SIG-M5 (cell line): ENCODE data around the gene RANBP3.
"Not testable (repeated sequence)": the region's sequence is repeated elsewhere in the genome, so short reads cannot be mapped to it uniquely, and the experiment has no call there.

ENCODE experiments used
- DNase-seq: peaks from one replicate; lab custom pipeline; 2025; lab: John Stamatoyannopoulos, UW

The RANBP3 gene, protein sequence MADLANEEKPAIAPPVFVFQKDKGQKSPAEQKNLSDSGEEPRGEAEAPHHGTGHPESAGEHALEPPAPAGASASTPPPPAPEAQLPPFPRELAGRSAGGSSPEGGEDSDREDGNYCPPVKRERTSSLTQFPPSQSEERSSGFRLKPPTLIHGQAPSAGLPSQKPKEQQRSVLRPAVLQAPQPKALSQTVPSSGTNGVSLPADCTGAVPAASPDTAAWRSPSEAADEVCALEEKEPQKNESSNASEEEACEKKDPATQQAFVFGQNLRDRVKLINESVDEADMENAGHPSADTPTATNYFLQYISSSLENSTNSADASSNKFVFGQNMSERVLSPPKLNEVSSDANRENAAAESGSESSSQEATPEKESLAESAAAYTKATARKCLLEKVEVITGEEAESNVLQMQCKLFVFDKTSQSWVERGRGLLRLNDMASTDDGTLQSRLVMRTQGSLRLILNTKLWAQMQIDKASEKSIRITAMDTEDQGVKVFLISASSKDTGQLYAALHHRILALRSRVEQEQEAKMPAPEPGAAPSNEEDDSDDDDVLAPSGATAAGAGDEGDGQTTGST

DNA sequence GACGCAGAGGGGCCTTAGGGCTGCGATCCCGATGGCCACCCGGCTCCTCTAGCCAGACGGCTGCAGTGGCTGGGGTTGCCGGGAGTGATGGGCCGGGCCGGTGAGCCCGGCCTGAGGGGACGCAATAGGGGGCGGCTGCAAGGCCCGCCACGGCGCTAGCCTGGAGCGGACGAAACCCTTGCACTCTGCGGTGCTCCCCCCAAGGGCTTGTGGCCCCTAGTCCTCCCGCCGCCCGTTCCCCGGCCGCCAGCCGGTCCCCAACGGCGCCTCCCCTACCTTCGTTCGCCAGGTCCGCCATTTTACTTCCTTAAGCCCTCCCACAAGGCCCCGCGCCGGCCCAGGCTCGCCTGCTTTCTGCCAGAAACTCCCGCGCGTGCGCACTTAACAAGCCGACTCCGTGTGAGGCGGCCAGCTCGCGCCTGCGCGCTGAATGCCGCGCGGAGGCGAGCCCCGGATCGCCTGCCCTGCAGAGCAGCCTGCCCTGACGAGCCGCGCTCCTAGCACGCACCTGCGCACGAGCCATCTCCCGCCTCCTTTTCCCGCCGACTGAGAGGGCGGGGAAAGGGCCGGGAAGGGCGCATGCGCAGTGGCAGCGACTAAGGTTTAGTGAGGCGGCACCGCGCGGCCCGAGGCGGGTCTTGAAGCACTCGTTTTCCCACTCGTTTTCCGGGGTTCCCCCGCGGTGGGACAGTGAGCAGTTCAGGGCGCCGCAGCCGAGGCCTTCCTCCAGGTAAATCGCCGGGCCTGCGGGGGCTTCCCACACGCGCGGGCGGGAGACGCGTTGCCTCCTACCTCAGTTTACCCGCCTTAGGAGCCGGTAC, at the start of gene RANBP3:
Gene RANBP3, minus strand, starts transcription at position 356 of the 821 bp plus-strand sequence. Its CDS starts 58 bp downstream, at position 298.
- DNase-seq = peak; percentile 89

DNA sequence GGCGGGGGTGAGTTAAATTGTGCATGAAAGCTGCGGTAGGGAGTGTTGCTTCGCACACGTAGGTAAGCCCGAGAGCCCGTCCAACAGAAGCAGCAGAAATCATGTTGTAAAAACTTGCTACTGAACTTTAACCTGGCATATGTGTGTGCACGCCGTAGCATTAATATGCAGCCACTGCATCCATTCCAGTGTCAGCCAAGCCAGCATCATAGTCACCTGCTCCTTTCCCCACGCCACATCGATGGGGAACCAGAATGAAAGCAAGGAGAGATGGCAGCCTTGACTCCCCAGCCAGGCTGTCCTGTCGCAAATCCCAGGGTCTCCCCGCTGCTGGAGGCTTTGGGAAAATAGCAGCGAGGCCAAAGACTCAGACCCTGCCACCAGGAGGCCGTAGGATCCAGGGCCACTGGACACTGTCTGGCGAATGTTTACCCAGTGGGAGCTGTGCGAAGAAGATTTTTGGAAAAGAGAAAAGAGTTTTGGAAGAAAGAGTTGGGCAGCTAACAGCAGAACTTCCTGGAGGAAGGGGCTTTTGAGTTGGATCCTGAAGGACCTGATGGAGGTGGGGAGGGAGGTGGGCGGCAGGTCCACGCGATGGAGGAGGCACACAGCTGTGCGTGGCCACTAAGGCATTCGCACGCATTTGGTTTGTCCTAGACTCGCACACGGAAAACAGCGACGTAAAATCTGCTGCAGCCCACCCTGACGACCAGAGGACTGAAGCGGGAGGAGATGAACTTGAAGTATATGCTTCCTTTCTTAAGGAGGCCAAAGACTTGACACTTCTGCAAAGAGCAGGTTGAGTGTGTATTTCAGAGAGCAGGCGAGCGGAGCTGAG, 48.7 kb upstream of the RANBP3 start:
- no peak for DNase-seq

DNA sequence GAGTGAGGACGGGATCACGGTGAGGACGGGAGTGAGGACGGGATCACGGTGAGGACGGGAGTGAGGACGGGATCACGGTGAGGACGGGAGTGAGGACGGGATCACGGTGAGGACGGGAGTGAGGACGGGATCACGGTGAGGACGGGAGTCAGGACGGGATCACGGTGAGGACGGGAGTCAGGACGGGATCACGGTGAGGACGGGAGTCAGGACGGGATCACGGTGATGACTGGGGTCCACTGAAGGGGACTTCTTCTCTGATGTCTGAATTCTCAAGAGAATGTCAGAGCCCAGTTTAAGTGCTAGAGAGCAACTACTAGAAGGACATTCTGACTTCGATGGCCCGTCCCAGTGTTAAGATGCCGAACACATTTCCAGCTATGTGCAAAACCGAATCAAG, 46.8 kb upstream of the RANBP3 start:
- not testable (repeated sequence) for DNase-seq

DNA sequence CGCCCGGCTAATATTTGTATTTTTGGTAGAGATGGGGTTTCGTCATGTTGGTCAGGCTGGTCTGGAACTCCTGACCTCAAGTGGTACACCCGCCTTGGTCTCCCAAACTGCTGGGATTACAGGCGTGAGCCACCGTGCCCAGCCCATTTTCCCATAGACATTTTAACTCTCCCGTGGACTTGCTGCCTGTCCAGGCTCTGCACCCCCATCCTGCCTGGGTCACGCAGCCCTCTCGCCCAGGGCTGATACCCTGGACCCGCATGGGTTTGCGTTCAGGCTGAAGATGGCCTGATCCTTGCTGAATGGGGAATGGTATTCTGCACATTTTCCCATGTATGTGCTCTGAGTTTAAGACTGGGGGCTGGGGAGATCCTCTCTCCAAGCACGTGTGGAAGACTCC, 46.0 kb upstream of the RANBP3 start:
- no peak for DNase-seq

DNA sequence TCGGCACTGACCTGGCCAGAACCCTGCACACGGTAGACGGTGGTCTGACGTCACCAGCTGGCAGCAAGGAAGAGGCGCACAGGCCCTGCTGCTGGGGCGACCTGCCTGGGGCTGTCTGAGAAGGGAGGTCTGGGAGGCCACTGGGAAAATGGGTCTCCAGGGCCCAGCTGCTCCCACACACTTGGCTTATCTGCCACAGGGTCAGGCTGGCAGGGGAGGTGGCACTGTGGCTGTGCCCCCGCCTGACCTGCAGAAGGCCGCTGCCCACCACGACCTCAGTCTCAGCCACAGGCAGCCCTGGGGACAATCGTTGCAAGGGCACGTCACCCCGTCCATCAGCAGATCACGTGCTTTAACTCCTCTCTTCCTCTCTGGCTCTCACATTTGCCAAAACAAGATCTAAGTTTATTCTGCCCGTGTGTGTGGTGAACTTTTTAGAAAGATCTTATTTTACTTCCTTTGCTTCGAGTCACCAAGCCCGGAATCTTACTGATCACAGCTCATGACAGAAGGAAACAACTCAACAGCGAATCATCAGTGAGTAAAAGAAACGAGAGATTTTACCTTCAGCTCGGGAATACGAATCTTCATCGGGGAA, 45.2 kb upstream of the RANBP3 start:
- DNase-seq = no peak

DNA sequence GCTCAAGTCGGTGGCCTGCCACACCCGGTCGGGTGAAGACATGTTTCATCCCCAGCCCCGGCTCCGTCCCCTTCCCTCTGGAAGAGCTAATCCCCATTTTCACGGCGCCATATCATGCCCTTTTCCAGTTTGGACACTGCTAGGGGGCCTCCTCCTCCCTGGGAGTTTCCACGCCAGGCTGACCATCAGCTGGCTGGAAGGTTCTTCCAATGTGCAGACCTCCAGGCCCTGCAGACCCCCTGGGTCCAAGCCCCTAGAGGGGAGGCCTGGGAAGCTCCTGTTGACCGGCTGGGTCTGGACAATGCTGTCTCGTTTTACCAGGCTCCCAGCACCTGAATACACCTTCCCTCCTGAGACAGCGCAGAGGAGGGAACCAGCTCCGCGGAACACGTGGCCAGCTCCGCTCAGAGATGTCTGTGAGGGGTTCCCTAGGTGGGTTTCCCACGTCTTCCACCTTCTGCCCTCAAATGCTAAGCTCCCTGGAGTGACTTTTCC, 44.7 kb upstream of the RANBP3 start:
- DNase-seq = no peak

DNA sequence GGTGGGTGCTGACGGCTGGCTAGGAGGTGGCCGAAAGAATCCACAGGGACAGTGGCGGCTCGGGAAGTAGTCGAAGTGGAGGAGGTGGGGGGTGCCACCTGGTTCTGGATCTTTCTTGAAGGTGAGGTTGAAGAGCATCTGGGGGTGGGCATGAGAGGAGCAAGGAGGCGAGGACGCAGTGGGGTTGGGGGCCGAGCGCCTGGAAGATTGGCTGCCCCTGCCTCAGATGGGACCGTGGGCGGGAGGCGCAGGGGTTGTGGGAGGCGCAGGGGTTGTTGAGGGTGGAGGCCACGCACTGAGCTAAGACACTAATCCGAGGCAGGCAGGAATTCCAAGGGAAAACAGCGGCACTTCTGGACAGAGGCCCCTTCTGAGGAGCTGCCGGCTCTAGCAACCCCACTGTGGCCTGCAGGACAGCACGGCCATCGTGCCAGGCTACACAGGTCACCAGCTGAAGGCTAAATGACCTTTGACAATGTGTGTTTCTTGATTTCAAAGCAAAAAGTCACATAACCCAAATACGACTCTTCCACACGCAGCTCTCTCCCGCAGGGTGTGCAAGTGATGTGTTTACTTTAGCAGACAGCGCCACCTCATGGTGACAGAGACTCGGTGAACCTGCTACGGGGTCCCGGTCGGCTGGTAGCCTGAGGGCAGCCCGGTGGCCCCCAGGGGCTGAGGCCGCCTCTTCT, 44.1 kb upstream of the RANBP3 start:
- DNase-seq = no peak

DNA sequence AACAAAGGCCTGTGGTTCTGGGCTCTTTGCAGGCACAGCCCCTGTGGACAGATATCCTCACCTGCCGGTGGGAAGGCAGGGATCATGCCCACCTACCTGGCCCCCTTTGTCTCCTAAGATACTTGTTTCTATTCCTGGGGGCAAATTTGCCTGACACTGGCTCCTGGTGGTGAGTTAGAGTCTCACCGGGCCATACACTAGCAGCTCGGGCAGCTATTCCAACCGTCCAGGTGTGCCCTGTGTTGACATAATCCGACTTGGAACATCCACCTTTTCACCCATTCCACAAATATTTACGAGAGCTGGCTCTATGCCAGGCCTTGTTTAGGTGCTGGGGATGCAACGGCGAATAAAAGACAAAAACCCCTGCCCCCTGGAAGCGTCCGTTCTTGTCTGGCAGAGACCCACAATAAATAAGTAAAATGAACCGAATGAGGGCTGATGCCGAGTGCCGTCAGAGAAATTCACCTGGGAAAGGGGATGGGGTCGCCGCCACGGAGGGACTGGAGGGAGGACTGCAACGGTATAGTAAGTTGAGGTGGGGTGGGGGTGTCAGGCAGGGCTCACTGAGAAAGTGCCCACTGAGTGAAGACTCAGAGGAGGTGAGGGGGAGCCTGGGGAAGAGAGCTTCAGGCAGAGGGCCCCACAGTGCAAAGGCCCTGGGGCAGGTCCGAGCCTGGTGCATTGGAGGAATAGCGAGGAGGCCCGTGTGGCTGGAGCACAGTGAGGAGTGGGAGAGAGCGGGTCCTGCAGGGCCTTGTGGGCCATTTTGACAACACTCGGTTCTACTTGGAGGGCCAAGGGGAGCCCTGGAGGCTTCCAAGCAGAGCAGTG, 43.2 kb upstream of the RANBP3 start:
- DNase-seq = no peak

DNA sequence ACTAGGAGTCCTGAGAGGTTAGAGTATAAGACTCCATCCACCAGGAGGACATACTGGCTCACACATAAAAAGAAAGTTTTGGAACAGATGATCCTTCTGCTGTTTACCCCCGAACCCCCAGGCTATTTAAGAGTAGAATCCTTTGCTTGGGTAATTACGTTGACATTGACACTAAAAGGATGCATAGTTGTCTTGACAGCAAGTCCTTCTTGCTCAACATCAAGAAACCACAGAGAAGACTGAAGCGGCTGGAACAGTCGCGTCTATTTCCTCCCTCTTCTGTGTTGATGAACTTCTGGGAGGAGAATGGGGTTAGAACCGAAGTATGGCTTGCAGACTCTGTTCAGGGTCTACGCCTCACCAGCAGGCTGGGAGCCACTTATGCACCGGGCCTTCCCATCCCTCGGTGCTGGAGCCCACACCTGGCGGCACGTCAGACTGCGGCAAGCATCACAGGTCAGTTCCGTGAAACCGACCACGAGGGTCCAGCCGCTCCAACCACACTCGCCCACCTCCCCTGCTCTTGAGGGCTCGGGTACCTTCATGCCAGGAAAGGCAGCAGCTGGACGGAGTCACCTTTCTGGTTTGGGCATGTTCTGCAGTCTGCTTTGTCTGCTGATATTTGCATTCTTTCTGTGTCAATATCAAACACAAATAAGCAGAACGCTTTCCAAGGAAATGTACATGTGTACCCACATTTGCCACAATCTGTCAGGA, 42.4 kb upstream of the RANBP3 start:
- DNase-seq = no peak

DNA sequence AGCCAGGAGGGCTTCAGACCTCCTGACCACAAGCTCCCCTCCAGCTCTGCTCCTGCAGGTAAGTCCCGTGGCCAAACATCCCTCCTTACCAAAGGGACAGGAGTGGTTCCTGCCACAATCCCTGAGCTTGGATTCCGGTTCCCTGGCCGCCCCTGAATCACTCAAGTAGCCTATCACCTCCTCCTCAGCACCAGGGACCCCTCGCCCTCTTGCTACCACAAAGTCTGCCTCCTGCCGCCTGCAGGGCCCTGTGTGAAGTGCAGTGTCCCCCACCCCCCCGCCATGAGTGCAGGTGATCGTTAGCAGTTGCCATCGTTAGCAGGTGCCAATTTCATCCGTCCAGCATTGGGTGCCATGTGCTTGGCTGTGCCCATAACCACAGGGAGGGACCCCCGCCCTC, 40.8 kb upstream of the RANBP3 start:
- no peak for DNase-seq

DNA sequence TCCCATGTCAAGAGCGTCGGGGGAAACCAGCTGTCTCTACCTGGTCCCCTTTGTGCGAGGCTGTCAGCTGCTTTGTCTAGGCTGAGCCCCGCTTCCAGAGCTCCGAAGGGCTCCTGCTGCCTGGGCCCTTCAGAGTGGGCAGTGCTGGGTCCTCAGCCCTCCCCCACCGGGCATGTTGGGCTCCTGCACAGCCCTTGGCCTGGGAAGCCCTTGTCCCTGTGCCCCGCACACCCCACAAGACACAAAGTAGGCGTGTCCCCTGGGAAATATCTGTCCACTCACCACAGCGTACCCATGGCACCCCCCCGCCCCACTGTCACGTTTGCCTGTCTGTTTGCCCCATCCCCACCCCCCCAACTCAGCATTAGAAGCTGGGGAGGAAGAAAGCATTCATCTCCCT, 39.6 kb upstream of the RANBP3 start:
- no peak for DNase-seq

DNA sequence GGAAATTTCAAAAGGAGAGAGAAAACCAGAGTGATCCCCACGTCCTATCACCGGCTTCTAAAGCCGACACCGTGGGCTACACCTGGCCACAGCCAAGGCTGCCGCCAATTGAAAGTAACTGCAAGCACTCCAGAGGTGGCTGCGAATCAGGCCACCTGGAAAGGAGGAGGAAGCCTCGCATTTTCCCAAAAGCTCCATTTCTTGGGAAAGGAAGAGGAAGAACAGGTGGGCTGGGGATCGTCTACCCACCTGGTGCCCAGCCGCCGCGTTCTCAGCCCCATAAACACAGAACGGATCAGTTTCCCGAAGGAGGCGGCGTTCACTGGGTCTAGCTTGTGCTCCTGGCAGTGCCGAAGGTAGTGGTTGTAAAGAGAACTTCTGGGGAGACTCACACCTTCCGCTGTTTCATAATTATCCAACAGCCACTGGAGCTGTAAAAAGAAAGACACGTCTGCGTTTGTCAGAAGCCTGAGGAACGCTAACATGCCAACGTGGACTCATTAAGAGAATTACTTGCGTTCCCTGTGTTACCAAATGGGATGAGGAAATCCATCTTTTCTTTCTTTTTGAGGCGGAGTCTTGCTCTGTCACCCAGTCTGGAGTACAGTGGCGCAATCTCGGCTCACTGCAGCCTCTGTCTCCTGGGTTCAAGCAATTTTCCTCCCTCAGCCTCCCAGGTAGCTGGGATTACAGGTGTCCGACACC, 38.1 kb upstream of the RANBP3 start:
- DNase-seq = no peak

DNA sequence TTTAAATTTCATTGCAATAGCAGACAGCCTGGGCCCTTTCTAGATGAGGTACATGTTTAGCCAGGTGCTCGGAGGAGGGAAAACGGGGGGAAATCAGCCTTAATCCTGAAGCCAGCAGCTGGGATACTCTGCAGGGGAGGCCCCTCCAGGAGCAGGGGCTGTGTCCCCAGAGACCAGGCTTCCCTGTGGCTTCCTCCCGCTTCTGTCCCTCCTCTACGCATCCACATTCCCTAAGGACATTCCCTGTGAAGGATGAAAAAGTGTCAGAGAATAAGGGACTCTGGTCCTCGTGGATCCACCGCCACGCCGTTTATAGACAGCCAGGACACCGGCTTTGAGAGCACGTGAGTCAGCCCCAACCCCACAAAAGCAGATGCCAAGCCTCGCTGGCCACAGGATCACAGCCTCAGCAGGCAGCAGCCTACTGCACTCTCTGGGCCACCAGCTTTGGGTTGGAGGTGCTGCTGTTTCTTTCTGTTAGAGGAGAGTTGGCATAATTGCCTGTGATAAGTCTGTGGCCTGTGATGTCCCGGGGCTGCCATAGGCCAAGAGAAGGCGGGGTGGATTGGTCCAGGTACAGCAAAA, 36.7 kb upstream of the RANBP3 start:
- DNase-seq = no peak

DNA sequence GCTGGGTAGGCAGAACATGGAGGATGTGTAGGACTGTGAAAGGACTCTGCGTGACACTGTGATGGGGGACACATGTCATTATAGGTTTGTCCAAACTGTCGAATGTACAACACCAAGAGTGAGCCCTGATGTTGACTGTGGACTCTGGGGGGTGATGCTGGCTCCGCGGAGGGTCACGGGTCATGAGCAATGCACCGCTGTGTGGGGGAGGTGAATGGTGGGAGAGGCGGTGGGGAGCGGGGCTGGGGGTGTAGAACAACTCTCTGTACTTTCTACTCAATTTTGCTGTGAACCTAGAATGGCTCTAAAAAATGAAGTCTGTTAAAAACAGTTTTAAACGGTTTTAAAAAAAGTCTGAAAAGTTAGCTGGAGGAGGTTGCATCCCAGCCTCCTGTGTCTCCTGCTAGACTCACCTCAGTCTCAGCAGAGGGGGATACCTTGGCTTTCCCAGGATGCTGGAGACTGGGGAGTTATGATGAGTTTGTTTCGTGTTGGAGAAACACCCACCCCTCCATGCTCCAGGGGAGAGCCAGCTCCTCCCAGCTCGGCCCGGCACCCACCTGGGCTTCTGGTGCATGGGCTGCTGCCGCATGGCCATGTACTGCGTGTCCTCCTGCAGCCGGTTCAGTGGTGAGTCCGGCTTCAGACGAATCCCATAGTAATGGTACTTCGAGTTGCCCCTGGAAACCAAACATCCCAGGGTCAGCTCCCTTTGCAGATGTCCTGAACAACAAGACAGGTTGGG, 34.7 kb upstream of the RANBP3 start:
- DNase-seq = no peak

DNA sequence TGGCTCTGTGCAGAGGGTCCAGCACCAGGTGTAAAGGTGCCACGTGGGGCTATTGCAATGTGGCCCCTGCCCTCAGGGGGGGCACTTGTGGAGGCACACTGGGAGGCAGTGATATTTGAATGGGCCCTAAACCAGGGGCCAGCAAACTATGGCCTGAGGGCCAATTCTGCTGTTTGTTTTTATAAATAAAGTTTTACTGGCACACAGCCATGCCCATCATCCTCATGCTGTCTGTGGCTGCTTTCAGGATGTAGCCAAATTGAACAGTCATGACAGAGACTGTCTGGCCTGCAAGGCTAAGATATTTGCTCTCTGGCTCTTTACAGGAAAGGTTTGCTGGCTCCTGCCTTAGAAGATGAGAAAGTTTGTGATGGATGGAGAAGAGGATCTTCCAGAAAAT, 33.9 kb upstream of the RANBP3 start:
- DNase-seq = no peak

DNA sequence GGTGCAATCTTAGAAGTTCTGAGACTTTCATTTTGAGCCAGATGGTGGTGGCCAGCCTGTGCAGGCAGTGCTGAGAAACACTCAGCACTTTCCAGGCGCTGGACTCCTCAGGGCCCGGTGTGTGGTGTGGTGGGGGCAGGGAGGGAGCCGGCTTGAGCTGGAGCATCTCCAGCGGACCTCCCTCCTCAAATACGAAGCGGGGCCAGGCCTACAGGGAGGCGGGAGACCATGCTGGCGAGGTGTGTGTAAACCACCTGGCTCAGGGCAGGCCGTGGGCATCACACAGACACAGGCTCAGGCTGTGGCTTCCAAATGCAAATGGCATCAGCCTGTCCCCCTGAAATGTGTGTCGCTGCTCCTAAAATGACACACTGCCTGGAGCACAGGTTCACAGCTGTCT, 33.3 kb upstream of the RANBP3 start:
- no peak for DNase-seq

DNA sequence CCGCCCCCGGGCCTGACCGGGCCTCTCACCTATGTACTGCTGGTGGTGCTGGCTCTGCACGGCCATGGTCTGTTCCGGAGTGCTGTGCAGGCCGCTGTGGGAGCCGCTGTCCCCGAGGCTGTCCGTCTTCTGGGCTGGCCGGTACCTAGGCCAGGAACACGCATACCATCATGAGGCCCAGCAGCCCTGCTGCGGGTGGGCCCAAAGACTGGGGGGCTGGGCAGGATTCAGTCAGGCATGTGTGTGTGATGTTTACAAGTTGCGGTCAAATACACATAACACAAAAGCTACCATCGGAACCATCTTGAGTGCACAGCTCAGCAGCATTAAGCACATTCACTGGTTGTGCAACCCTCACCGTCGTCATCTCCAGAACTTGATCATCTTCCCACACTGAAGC, 32.2 kb upstream of the RANBP3 start:
- no peak for DNase-seq

DNA sequence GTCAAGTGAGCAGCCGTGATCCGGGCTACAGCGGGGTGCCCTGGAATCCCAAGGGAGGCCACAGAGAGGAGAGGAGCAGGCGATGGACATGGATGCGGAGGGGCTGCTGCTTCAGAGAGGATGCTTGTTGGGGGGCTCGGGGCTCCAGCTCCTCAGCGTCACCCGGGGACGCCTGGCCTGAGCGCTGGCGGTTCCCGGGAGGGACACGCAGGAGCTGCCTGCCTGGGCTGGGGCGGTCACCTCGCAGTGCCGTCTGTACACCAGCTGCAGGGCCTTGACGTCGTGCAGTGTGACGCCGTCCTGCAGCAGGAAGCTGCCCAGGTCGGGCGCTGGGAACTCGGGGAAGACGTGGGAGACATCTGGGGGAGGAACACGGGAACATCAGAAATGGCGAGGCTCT, 29.9 kb upstream of the RANBP3 start:
- no peak for DNase-seq
